Neural cell (in vitro differentiated cells): Measurements from ENCODE around the gene PTOV1. TPM values are rescaled to one million over a fixed set of nuclear protein-coding genes. Genes with fewer than 3 reads are reported as not detected.

Source experiments
- H2AFZ ChIP-seq: fragments of 200-600, 300-800 bp; sonication (generic), shearing (Covaris generic); 2 replicates; pipeline ENCODE4 v1.6.0; 2014; ENCODE audit warnings: low read depth, mild to moderate bottlenecking, antibody characterized with exemption, low read length, moderate library complexity
- H3F3A ChIP-seq: fragments of 200-600 bp; shearing (Covaris generic); 2 replicates; pipeline ENCODE4 v1.6.1; 2016; ENCODE audit warnings: mild to moderate bottlenecking, moderate library complexity, mixed read lengths, antibody characterized with exemption, low read length; ENCODE audit not compliant: insufficient read depth, poor library complexity, severe bottlenecking
- H3K27ac ChIP-seq: fragments of 200-600, 300-800 bp; sonication (generic), shearing (Covaris generic); 2 replicates; pipeline ENCODE4 v1.5.1; 2014; ENCODE audit warnings: mild to moderate bottlenecking, low read length, moderate library complexity
- H3K27me3 ChIP-seq: fragments of 300-800, 200-600 bp; sonication (generic), shearing (Covaris generic); 2 replicates; pipeline ENCODE4 v1.6.0; 2014; ENCODE audit warnings: mild to moderate bottlenecking, low read depth, low read length, moderate library complexity; ENCODE audit not compliant: insufficient read depth
- H3K36me3 ChIP-seq: fragments of 300-800, 200-600 bp; sonication (generic), shearing (Covaris generic); 2 replicates; pipeline ENCODE4 v1.5.1; 2014; ENCODE audit warnings: mild to moderate bottlenecking, antibody characterized with exemption, low read length, moderate library complexity; ENCODE audit not compliant: insufficient read depth
- H3K4me2 ChIP-seq: fragments of 300-800, 200-600 bp; sonication (generic), shearing (Covaris generic); 2 replicates; pipeline ENCODE4 v1.6.0; 2014; ENCODE audit warnings: mild to moderate bottlenecking, low read length
- H3K4me3 ChIP-seq: fragments of 300-800, 200-600 bp; sonication (generic), shearing (Covaris generic); 2 replicates; pipeline ENCODE4 v1.5.1; 2014; ENCODE audit warnings: mild to moderate bottlenecking, low read length, moderate library complexity
- H3K79me2 ChIP-seq: fragments of 200-600 bp; shearing (Covaris generic); replicated peaks from 2 replicates; pipeline ENCODE4 v1.6.0; 2014; ENCODE audit warnings: mild to moderate bottlenecking, low read length, moderate library complexity; ENCODE audit not compliant: insufficient read depth
- H3K9ac ChIP-seq: fragments of 300-800, 200-600 bp; sonication (generic), shearing (Covaris generic); 2 replicates; pipeline ENCODE4 v1.6.1; 2016; ENCODE audit warnings: mild to moderate bottlenecking, low read length, mixed read lengths
- H3K9me2 ChIP-seq: fragments of 200-600 bp; shearing (Covaris generic); 2 replicates; pipeline ENCODE4 v1.6.1; 2016; ENCODE audit warnings: mild to moderate bottlenecking, low read length, mixed read lengths; ENCODE audit not compliant: insufficient read depth
- H3K9me3 ChIP-seq: fragments of 200-600, 300-800 bp; sonication (generic), shearing (Covaris generic); 2 replicates; pipeline ENCODE4 v1.6.1; 2016; ENCODE audit warnings: mild to moderate bottlenecking, mixed run types, low read length, moderate library complexity, mixed read lengths
- H4K20me1 ChIP-seq: fragments of 200-600 bp; shearing (Covaris generic); 2 replicates; pipeline ENCODE4 v1.6.1; 2016; ENCODE audit warnings: mild to moderate bottlenecking, mixed run types; ENCODE audit not compliant: insufficient read depth
- CTCF ChIP-seq: fragments of 450-650 bp; IDR thresholded peaks from 2 replicates; pipeline ENCODE4 v1.5.1; 2014; ENCODE audit warnings: antibody characterized with exemption, mild to moderate bottlenecking, moderate library complexity; ENCODE audit not compliant: poor library complexity, severe bottlenecking
- EP300 ChIP-seq: fragments of 450-650 bp; conservative IDR thresholded peaks from 2 replicates; pipeline ENCODE4 v1.6.1; 2014; ENCODE audit warnings: antibody characterized with exemption, mild to moderate bottlenecking, moderate library complexity; ENCODE audit not compliant: poor library complexity, severe bottlenecking
- EZH2 ChIP-seq: fragments of 200-600, 300-800 bp; shearing (Covaris generic), sonication (generic); IDR thresholded peaks from 2 replicates; pipeline ENCODE4 v1.6.1; 2014; ENCODE audit warnings: antibody characterized with exemption, low read length, borderline replicate concordance, mild to moderate bottlenecking; ENCODE audit not compliant: insufficient read depth, poor library complexity, severe bottlenecking
- MXI1 ChIP-seq: fragments of 450-650 bp; conservative IDR thresholded peaks from 2 replicates; pipeline ENCODE4 v1.6.1; 2014; ENCODE audit warnings: antibody characterized with exemption, mild to moderate bottlenecking; ENCODE audit not compliant: poor library complexity, severe bottlenecking
- POLR2AphosphoS5 ChIP-seq: IDR thresholded peaks from 2 replicates; pipeline ENCODE4 v1.6.1; 2012
- RAD21 ChIP-seq: fragments of 450-650 bp; conservative IDR thresholded peaks from 2 replicates; pipeline ENCODE4 v1.6.1; 2014; ENCODE audit warnings: antibody characterized with exemption, mild to moderate bottlenecking, moderate library complexity
- REST ChIP-seq: IDR thresholded peaks from 2 replicates; pipeline ENCODE4 v1.6.1; 2012; ENCODE audit warnings: borderline replicate concordance
- SMC3 ChIP-seq: fragments of 450-650 bp; conservative IDR thresholded peaks from 2 replicates; pipeline ENCODE4 v1.6.1; 2014; ENCODE audit warnings: antibody characterized with exemption, mild to moderate bottlenecking, moderate library complexity; ENCODE audit not compliant: poor library complexity
- TAF1 ChIP-seq: IDR thresholded peaks from 2 replicates; pipeline ENCODE4 v1.6.1; 2012; ENCODE audit warnings: low read depth
- polyA plus RNA-seq: library from polyadenylated mRNA; depleted of rRNA; stranded (reverse); fragments of >200 nt; gene quantifications from 2 replicates; pipeline ENCODE4 v1.2.3, GENCODE V29; 2014

PTOV1 gene
- polyA plus RNA-seq, 1 donor from 2014 or later, result 199 TPM

DNA sequence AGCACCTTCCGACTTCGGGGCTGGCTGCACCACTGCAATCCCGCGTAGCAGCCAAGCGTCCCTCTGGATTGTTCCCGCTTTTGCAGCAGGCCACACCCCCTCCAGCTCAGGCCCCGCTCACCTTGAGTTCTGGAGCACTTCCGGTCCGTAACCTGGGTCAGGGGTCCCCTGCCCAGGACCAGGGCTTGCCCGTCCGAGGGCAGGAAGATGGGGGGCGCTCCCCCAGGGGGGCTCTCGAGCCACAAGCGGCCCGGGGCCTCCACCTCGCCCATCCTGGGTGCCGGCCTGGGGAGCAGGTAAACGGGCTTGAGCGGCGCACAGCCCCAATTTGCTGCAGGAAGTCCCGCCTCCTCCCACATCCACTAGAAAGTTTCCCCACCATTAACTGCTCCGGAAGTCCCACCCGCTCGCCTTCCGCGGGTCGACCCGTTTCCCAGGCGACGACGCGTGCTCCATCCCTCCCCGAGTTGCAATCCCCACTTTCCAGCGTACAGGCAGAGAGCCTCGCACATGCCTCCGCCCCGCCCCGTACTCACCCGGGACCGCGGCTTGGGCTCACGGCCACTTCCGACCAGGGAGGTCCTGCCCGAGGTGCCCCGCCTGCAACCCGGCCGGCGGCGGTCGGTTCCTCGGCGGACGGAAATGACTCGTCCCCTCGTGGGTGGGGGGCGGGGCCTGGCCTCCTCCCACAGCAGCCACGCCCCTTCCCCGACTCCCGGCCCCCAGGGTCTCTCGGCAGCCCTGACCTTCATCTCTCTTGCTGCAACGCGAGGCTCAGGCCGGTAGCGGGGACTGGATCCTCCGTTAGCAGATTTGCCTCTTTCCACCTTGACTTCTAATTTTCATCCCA, 16.2 kb downstream of the PTOV1 start, which contains the start of gene PNKP:
TSS of gene PNKP (minus strand) at position 644 of the 850 bp plus-strand sequence. CDS start at position 272, 372 bp downstream.
- Histone ChIP-seq H3K36me3 (no peaks in the 10 kb centered on the region), H4K20me1 (no peaks in the 10 kb centered on the region), H3K4me3 (peak within 1 kb of the TSS; percentile 77), H3K4me2 (peak within 1 kb of the TSS; percentile 74), H3K27ac (peak within 1 kb of the TSS; percentile 91), H3K9me3 (no peaks in the 10 kb centered on the region), H3F3A (no peaks in the 10 kb centered on the region), H2AFZ (peak within 1 kb of the TSS; percentile 82), H3K79me2 (peaks cover 22% of the 10 kb centered on the region), H3K9me2 (no peaks in the 10 kb centered on the region), H3K9ac (peak within 1 kb of the TSS; percentile 77), H3K27me3 (no peaks in the 10 kb centered on the region)
- TF ChIP-seq RAD21, result no peak
- TF ChIP-seq REST, result peak; percentile 20
- peak; percentile 60 for TF ChIP-seq EP300
- no peak for TF ChIP-seq EZH2
- peak; percentile 98 for TF ChIP-seq MXI1
- no peak for TF ChIP-seq CTCF
- peak; percentile 67 for TF ChIP-seq POLR2AphosphoS5
- peak; percentile 59 for TF ChIP-seq TAF1

DNA sequence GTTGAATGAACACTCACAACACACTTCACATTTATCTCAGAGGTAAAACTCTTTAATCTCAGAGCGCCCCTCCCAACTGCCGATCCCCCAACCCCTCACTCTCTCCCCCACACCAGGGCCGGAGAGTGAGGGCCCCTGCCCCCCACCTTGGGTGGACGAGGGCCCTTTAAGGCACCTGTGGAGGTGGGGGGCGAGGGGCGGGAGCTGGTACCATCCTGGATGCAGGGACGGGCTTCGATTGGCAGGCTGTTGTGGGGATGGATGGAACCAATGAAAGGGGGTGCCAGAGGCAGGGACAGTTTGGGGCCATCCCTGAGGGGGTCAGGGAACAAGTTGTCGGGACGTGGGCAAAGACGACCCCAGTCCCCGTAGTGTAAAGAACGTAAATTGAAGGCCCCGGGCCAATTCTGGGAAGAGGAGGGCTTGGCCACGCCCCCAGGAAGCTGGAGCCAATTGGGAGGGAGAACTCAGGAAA, 18.1 kb downstream of the PTOV1 start:
- H3K9ac ChIP-seq, result peak overlapping the region; percentile 61
- H3K4me3 ChIP-seq, result peak overlapping the region; percentile 76
- H4K20me1 ChIP-seq, result no peaks in the 10 kb centered on the region
- no peaks in the 10 kb centered on the region for H3K36me3 ChIP-seq
- H3K27ac ChIP-seq, result peak overlapping the region; percentile 91
- no peaks in the 10 kb centered on the region for H3F3A ChIP-seq
- H3K4me2 ChIP-seq, result no peak overlapping the region
- no peaks in the 10 kb centered on the region for H3K9me3 ChIP-seq
- peaks cover 22% of the 10 kb centered on the region for H3K79me2 ChIP-seq
- H3K27me3 ChIP-seq, result no peaks in the 10 kb centered on the region
- H2AFZ ChIP-seq, result peak overlapping the region; percentile 47
- no peaks in the 10 kb centered on the region for H3K9me2 ChIP-seq
- TF ChIP-seq SMC3 (no peak), EZH2 (no peak), RAD21 (no peak), POLR2AphosphoS5 (no peak), CTCF (no peak), TAF1 (no peak), MXI1 (no peak), EP300 (no peak), REST (no peak)
